Prostate gland (tissue), 2 donors: Measurements from ENCODE around the gene IGFL3. TPM values are rescaled to one million over a fixed set of nuclear protein-coding genes. Genes with fewer than 3 reads are reported as not detected.

Experiments
- DNase-seq: peaks from one replicate; pipeline ENCODE4 v3.0.0-alpha.2; 2019; ENCODE audit warnings: low spot score
- H3K27ac ChIP-seq, 2 donors: fragments of 200-600 bp; sonication (generic); 2 replicates each; pipeline ENCODE4 v1.5.1; 2017 to 2019
- H3K27me3 ChIP-seq: fragments of 200-600 bp; sonication (generic); replicated peaks from 2 replicates; pipeline ENCODE4 v1.5.1; 2019; ENCODE audit not compliant: insufficient read depth
- H3K36me3 ChIP-seq, 2 donors: fragments of 200-600 bp; sonication (generic); 1 replicate in 1 of 2; 2 replicates in 1 of 2; pipeline versions ENCODE4 v1.5.1 to v1.8.1; 2017 to 2019
- H3K4me1 ChIP-seq: fragments of 200-600 bp; sonication (generic); replicated peaks from 2 replicates; pipeline ENCODE4 v1.5.1; 2019
- H3K4me3 ChIP-seq, 2 donors: fragments of 200-600 bp; sonication (generic); 2 replicates each; pipeline ENCODE4 v1.5.1; 2017 to 2019
- H3K9me3 ChIP-seq: fragments of 200-600 bp; sonication (generic); 2 replicates; pipeline ENCODE4 v1.5.1; 2017
- CTCF ChIP-seq, 4 experiments: fragments of 200-600 bp in 2 of 4; fragments of 450-650 bp in 2 of 4; sonication (generic) in 2 of 4; IDR thresholded peaks; 1 replicate in 3 of 4; 2 replicates in 1 of 4; pipeline ENCODE4 v1.5.1; 2016 to 2019; ENCODE audit warnings: antibody characterized with exemption in 4 of 4, mild to moderate bottlenecking in 2 of 4, moderate library complexity in 2 of 4
- POLR2A ChIP-seq: fragments of 450-650 bp; IDR thresholded peaks from one replicate; pipeline ENCODE4 v1.6.1; 2016; ENCODE audit warnings: antibody characterized with exemption, mild to moderate bottlenecking
- POLR2AphosphoS5 ChIP-seq: sonication (generic); formaldehyde crosslinking; IDR thresholded peaks from one replicate; pipeline ENCODE4 v1.6.1; 2017; ENCODE audit warnings: antibody characterized with exemption
- WGBS: methylation state at CpG from one replicate; pipeline ENCODE4 v1.1.5; 2018; 5-methylcytosine and 5-hydroxymethylcytosine counted together
- intact Hi-C: fragments of 100-400 bp; cut with DNase I; formaldehyde crosslinking; loops from one replicate; pipeline ENCODE4 v1.14.2; 2022
- total RNA-seq, 2 donors: library from RNA; depleted of rRNA; stranded (reverse); fragments of >200 nt; gene quantifications; one replicate each; pipeline ENCODE4 v1.1.0, GENCODE V29; 2016

IGFL3 gene
- total RNA-seq, 2 donors from 2014 or later, result not detected

GRCh38 chr19:46144756-46145155 lies 20.3 kb upstream of the IGFL3 start:
- no peaks in the 10 kb centered on the region for H3K36me3 ChIP-seq
- intact Hi-C loops, result no loop called here
- 37% methylated on average over 3 of the region's 3 CpGs for WGBS
- DNase-seq, result peak; percentile 54
- peak; percentile 56 for TF ChIP-seq POLR2AphosphoS5
- TF ChIP-seq POLR2A, result no peak
- no peaks in the 10 kb centered on the region for H3K4me1 ChIP-seq
- H3K27me3 ChIP-seq, result no peaks in the 10 kb centered on the region
- H3K27ac ChIP-seq, result no peak overlapping the region
- no peak overlapping the region for H3K4me3 ChIP-seq
- no peaks in the 10 kb centered on the region for H3K9me3 ChIP-seq

- H3K36me3 ChIP-seq, result no peaks in the 10 kb centered on the region
- H3K27ac ChIP-seq, result no peak overlapping the region
- no peak for DNase-seq
- WGBS, result 73% methylated on average over 4 of the region's 4 CpGs
- H3K27me3 ChIP-seq, result no peaks in the 10 kb centered on the region
- H3K4me1 ChIP-seq, result no peaks in the 10 kb centered on the region
- H3K9me3 ChIP-seq, result no peaks in the 10 kb centered on the region
- TF ChIP-seq POLR2AphosphoS5 (no peak), POLR2A (no peak), CTCF (IDR thresholded peaks at IDR 0.05) (no peak)
- intact Hi-C loops, result no loop called here
- no peak overlapping the region for H3K4me3 ChIP-seq
Observed at GRCh38 chr19:46142294-46142693, 17.8 kb upstream of the IGFL3 start.

- no peaks in the 10 kb centered on the region for H3K4me1 ChIP-seq
- H3K4me3 ChIP-seq, result no peak overlapping the region
- WGBS, result 72% methylated on average over 1 of the region's 1 CpG
- intact Hi-C loops, result no loop called here
- no peaks in the 10 kb centered on the region for H3K9me3 ChIP-seq
- no peak for DNase-seq
- H3K36me3 ChIP-seq, result no peaks in the 10 kb centered on the region
- TF ChIP-seq POLR2A (no peak), CTCF (IDR thresholded peaks at IDR 0.05) (no peak), POLR2AphosphoS5 (no peak)
- H3K27ac ChIP-seq, result no peak overlapping the region
- H3K27me3 ChIP-seq, result no peaks in the 10 kb centered on the region
Observed at GRCh38 chr19:46141421-46141820, 16.9 kb upstream of the IGFL3 start.

GRCh38 chr19:46137915-46138473 lies 13.5 kb upstream of the IGFL3 start:
- Histone ChIP-seq H3K4me1 (no peaks in the 10 kb centered on the region), H3K27me3 (no peaks in the 10 kb centered on the region), H3K36me3 (no peaks in the 10 kb centered on the region), H3K27ac (no peak overlapping the region), H3K4me3 (no peak overlapping the region), H3K9me3 (no peaks in the 10 kb centered on the region)
- intact Hi-C loops, result no loop called here
- no peak for TF ChIP-seq CTCF (IDR thresholded peaks at IDR 0.05)
- no peak for TF ChIP-seq POLR2A
- TF ChIP-seq POLR2AphosphoS5, result no peak
- no peak for DNase-seq
- WGBS, result 89% methylated on average over 4 of the region's 4 CpGs

GRCh38 chr19:46134527-46134926 lies 10.0 kb upstream of the IGFL3 start:
- no peak for DNase-seq
- no peak overlapping the region for H3K27ac ChIP-seq
- TF ChIP-seq CTCF (IDR thresholded peaks at IDR 0.05) (no peak), POLR2A (no peak)
- H3K4me3 ChIP-seq, result no peak overlapping the region
- H3K36me3 ChIP-seq, result no peaks in the 10 kb centered on the region
- intact Hi-C loops, result no loop called here
- H3K9me3 ChIP-seq, result no peaks in the 10 kb centered on the region
- H3K4me1 ChIP-seq, result no peaks in the 10 kb centered on the region
- H3K27me3 ChIP-seq, result no peaks in the 10 kb centered on the region
